HEK293T (cell line): Measurements from ENCODE around the gene DCAF11.

Experiments used
- ARNT ChIP-seq: fragments of 450-650 bp; IDR thresholded peaks from 2 replicates; pipeline ENCODE4 v1.6.1; 2017; ENCODE audit warnings: mild to moderate bottlenecking
- BHLHE40 ChIP-seq: fragments of 450-650 bp; IDR thresholded peaks from 2 replicates; pipeline ENCODE4 v1.6.1; 2016; ENCODE audit warnings: mild to moderate bottlenecking, moderate library complexity, borderline replicate concordance
- ELF4 ChIP-seq: fragments of 450-650 bp; IDR thresholded peaks from 2 replicates; pipeline ENCODE4 v1.6.1; 2017; ENCODE audit warnings: antibody characterized with exemption
- FOXA1 ChIP-seq: fragments of 450-650 bp; IDR thresholded peaks from 2 replicates; pipeline ENCODE4 v1.6.1; 2016; ENCODE audit warnings: mild to moderate bottlenecking
- FOXK2 ChIP-seq: fragments of 450-650 bp; IDR thresholded peaks from 2 replicates; pipeline ENCODE4 v1.6.1; 2016; ENCODE audit warnings: mild to moderate bottlenecking
- FOXM1 ChIP-seq: fragments of 450-650 bp; IDR thresholded peaks from 2 replicates; pipeline ENCODE4 v1.6.1; 2017; ENCODE audit warnings: mild to moderate bottlenecking, borderline replicate concordance
- HDGF ChIP-seq: fragments of 450-650 bp; IDR thresholded peaks from 2 replicates; pipeline ENCODE4 v1.6.1; 2017; ENCODE audit warnings: antibody characterized with exemption, borderline replicate concordance
- L3MBTL2 ChIP-seq: fragments of 450-650 bp; conservative IDR thresholded peaks from 2 replicates; pipeline ENCODE4 v1.6.1; 2016; ENCODE audit warnings: mild to moderate bottlenecking
- NFRKB ChIP-seq: fragments of 450-650 bp; IDR thresholded peaks from 2 replicates; pipeline ENCODE4 v1.6.1; 2016; ENCODE audit warnings: mild to moderate bottlenecking, moderate library complexity
- PKNOX1 ChIP-seq: fragments of 450-650 bp; IDR thresholded peaks from 2 replicates; pipeline ENCODE4 v1.6.1; 2016
- SP1 ChIP-seq: fragments of 450-650 bp; IDR thresholded peaks from 2 replicates; pipeline ENCODE4 v1.6.1; 2017
- TARDBP ChIP-seq: fragments of 450-650 bp; IDR thresholded peaks from 2 replicates; pipeline ENCODE4 v1.6.1; 2016
- ZNF384 ChIP-seq: fragments of 450-650 bp; IDR thresholded peaks from 2 replicates; pipeline ENCODE4 v1.6.1; 2016

GRCh38 chr14:24151404-24152080, 37.0 kb downstream of the DCAF11 start:
- TF ChIP-seq FOXM1 (no peak), ARNT (no peak), ELF4 (no peak), PKNOX1 (no peak), ZNF384 (no peak), FOXK2 (no peak), TARDBP (no peak), NFRKB (no peak), HDGF (no peak), BHLHE40 (no peak), SP1 (no peak), FOXA1 (no peak), L3MBTL2 (no peak)
